IMR-90 (cell line): ENCODE data around the gene GNG7.

Source experiments
- CEBPB ChIP-seq: IDR thresholded peaks from 2 replicates; pipeline ENCODE4 v1.6.1; 2012; ENCODE audit warnings: low read depth, low read length, improper control_type of control experiment
- CHD1 ChIP-seq: IDR thresholded peaks from 2 replicates; pipeline ENCODE4 v1.6.1; 2012; ENCODE audit warnings: low read depth, low read length, improper control_type of control experiment
- MAFK ChIP-seq: IDR thresholded peaks from 2 replicates; pipeline ENCODE4 v1.6.1; 2012; ENCODE audit warnings: low read depth, low read length, improper control_type of control experiment
- MAZ ChIP-seq: IDR thresholded peaks from 2 replicates; pipeline ENCODE4 v1.6.1; 2012; ENCODE audit warnings: low read depth, mild to moderate bottlenecking, low read length, improper control_type of control experiment, moderate library complexity, borderline replicate concordance
- MXI1 ChIP-seq: IDR thresholded peaks from 2 replicates; pipeline ENCODE4 v1.6.1; 2012; ENCODE audit warnings: low read depth, mild to moderate bottlenecking, low read length, moderate library complexity, borderline replicate concordance
- POLR2A ChIP-seq: IDR thresholded peaks from 2 replicates; pipeline ENCODE4 v1.6.1; 2012; ENCODE audit warnings: mild to moderate bottlenecking, low read depth, low read length
- RAD21 ChIP-seq: IDR thresholded peaks from 2 replicates; pipeline ENCODE4 v1.6.1; 2012; ENCODE audit warnings: low read length, improper control_type of control experiment
- SMC3 ChIP-seq: fragments of 150-350 bp; IDR thresholded peaks from 2 replicates; pipeline ENCODE4 v1.6.1; 2016; ENCODE audit warnings: low read depth, mild to moderate bottlenecking, antibody characterized with exemption, low read length, moderate library complexity
- USF2 ChIP-seq: fragments of 150-350 bp; IDR thresholded peaks from 2 replicates; pipeline ENCODE4 v1.6.1; 2017; ENCODE audit warnings: mild to moderate bottlenecking, antibody characterized with exemption, low read length, low read depth
- TF ChIP-seq, protein P1 (sequence below): conservative IDR thresholded peaks from 2 replicates; pipeline ENCODE4 v1.5.1; 2012; ENCODE audit warnings: mild to moderate bottlenecking, low read depth, low read length, improper control_type of control experiment

DNA sequence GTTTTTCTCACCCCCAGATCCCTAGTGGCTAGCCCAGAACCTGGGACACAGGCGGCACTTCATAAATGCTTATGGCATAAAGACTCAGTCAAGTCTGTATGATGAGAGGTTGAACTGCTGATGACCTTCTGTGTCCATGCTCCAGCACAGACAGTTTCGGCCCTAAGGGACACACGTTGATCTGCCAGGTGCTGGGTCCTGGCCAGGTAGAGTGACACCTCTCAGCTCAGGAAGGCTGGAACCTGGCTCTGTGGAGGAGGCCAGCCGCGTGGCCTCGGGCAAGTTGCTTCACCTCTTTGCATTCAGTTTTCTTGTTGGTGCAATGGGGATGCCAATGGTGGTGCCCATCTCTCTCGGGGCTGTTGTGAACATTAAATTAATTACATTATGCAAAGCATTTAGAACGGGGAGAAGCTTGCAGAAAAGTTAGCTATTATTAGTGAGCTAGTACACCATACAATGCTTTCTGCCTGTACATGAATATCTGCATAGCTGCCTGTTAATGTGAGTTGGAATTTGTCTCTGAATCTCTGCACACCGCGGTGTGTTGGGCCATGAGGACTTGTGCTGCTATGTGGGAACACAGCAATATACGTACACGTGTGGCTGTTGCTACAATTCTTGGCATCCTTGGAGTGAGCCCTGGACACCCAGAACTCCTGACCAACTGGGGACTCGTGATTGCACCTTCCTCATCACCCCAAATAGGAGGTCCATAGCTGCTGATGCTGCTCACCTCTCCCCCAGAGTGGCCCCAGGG lies 218.1 kb downstream of the GNG7 start:
- TF ChIP-seq MXI1, result no peak
- TF ChIP-seq, protein P1, sequence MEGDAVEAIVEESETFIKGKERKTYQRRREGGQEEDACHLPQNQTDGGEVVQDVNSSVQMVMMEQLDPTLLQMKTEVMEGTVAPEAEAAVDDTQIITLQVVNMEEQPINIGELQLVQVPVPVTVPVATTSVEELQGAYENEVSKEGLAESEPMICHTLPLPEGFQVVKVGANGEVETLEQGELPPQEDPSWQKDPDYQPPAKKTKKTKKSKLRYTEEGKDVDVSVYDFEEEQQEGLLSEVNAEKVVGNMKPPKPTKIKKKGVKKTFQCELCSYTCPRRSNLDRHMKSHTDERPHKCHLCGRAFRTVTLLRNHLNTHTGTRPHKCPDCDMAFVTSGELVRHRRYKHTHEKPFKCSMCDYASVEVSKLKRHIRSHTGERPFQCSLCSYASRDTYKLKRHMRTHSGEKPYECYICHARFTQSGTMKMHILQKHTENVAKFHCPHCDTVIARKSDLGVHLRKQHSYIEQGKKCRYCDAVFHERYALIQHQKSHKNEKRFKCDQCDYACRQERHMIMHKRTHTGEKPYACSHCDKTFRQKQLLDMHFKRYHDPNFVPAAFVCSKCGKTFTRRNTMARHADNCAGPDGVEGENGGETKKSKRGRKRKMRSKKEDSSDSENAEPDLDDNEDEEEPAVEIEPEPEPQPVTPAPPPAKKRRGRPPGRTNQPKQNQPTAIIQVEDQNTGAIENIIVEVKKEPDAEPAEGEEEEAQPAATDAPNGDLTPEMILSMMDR, result no peak
- no peak for TF ChIP-seq POLR2A
- no peak for TF ChIP-seq MAFK
- no peak for TF ChIP-seq RAD21
- TF ChIP-seq MAZ, result no peak
- TF ChIP-seq CHD1, result no peak
- no peak for TF ChIP-seq USF2
- no peak for TF ChIP-seq SMC3
- TF ChIP-seq CEBPB, result no peak
